Right ventricle myocardium superior (tissue), 1 donor: Measurements from ENCODE around the gene PPP2R2C. TPM values are rescaled to one million over a fixed set of nuclear protein-coding genes. Genes with fewer than 3 reads are reported as not detected.

ENCODE experiments used
- ATAC-seq: fragments of 200-7000 bp; cut with Tn5 transposase; one replicate; pipeline ENCODE4 v1.9.1; 2020; ENCODE audit warnings: mild to moderate bottlenecking; ENCODE audit not compliant: poor library complexity
- DNase-seq: peaks from one replicate; pipeline ENCODE4 v3.0.0-alpha.2; 2020
- intact Hi-C: fragments of 100-400 bp; cut with DNase I; formaldehyde crosslinking; loops from one replicate; pipeline ENCODE4 v1.11.2; 2022
- total RNA-seq: library from RNA; stranded (reverse); fragmentation: NEBNext Ultra II Directional; extraction: Animal tissue kit (Norgen Biotek cat#: 25700); gene quantifications from one replicate; pipeline ENCODE4 v1.2.1, GENCODE V29; 2021
- donor health status: DM: no; HTN: yes; CAD: no; lungs with severe emphysema.

The PPP2R2C gene
- total RNA-seq, 1 donor from 2014 or later, result 8.1 TPM

GRCh38 chr4:6345866-6346265 is 126.5 kb downstream of the PPP2R2C start:
- no peak for ATAC-seq
- intact Hi-C loops, result no loop called here
- no peak for DNase-seq

- peak; percentile 34 for DNase-seq
- intact Hi-C loops, result no loop called here
- no peak for ATAC-seq
These were observed 127.2 kb downstream of the PPP2R2C start for GRCh38 chr4:6345096-6345830.

- no peak for ATAC-seq
- peak; percentile 36 for DNase-seq
- intact Hi-C loops, result no loop called here
These were observed 128.4 kb downstream of the PPP2R2C start for GRCh38 chr4:6343939-6344408.

GRCh38 chr4:6342530-6343293 is 129.7 kb downstream of the PPP2R2C start:
- intact Hi-C loops, result no loop called here
- DNase-seq, result peak; percentile 82
- peak; percentile 88 for ATAC-seq

- ATAC-seq, result no peak
- intact Hi-C loops, result no loop called here
- no peak for DNase-seq
These were observed 130.7 kb downstream of the PPP2R2C start for GRCh38 chr4:6341696-6342095.

- intact Hi-C loops, result no loop called here
- DNase-seq (peak; percentile 8), ATAC-seq (no peak)
These were observed 131.9 kb downstream of the PPP2R2C start for GRCh38 chr4:6340446-6341015.

- intact Hi-C loops, result no loop called here
- DNase-seq (peak; percentile 32), ATAC-seq (no peak)
These were observed 132.5 kb downstream of the PPP2R2C start for GRCh38 chr4:6339818-6340445.

- no peak for ATAC-seq
- DNase-seq, result peak; percentile 17
- intact Hi-C loops, result no loop called here
These were observed 133.2 kb downstream of the PPP2R2C start for GRCh38 chr4:6338951-6339817.

- intact Hi-C loops, result no loop called here
- DNase-seq, result peak; percentile 22
- no peak for ATAC-seq
These were observed 134.1 kb downstream of the PPP2R2C start for GRCh38 chr4:6338175-6338950.

- intact Hi-C loops, result no loop called here
- ATAC-seq, result no peak
These were observed 135.0 kb downstream of the PPP2R2C start for GRCh38 chr4:6337331-6337935.

GRCh38 chr4:6336166-6336565 is 136.2 kb downstream of the PPP2R2C start:
- intact Hi-C loops, result no loop called here
- ATAC-seq (no peak), DNase-seq (no peak)

More at GRCh38 chr4:6337331-6337935, 135.0 kb downstream of the PPP2R2C start:
- DNase-seq, result peak; percentile 6

GRCh38 chr4:6335040-6335590 is 137.3 kb downstream of the PPP2R2C start:
- intact Hi-C loops, result no loop called here
- no peak for ATAC-seq
- peak; percentile 12 for DNase-seq

- DNase-seq (no peak), ATAC-seq (no peak)
- intact Hi-C loops, result loop anchor here (5.0 kb wide), 1 partner anchor 213 kb away; no protein-coding TSS in a partner anchor
These were observed 138.1 kb downstream of the PPP2R2C start for GRCh38 chr4:6334203-6334887.

- ATAC-seq (no peak), DNase-seq (peak; percentile 17)
- intact Hi-C loops, result loop anchor here (5.0 kb wide), 1 partner anchor 214 kb away; no protein-coding TSS in a partner anchor
These were observed 138.9 kb downstream of the PPP2R2C start for GRCh38 chr4:6333301-6334202.

GRCh38 chr4:6332669-6333050 is 139.8 kb downstream of the PPP2R2C start:
- no peak for ATAC-seq
- no peak for DNase-seq
- intact Hi-C loops, result loop anchor here (5.0 kb wide), 1 partner anchor 215 kb away; no protein-coding TSS in a partner anchor
